Measurements from ENCODE around the gene DLK1. TPM values are rescaled to one million over a fixed set of nuclear protein-coding genes. Genes with fewer than 3 reads are reported as not detected.

Gene DLK1
- not detected for polyA plus RNA-seq

GRCh38 chr14:100726550-100727085, at the start of gene DLK1:
TSS of gene DLK1 (plus strand) at chr14:100726892. CDS start at chr14:100727069, 177 bp downstream.
- Mint-ChIP-seq H3K4me1 (peaks cover 0 to 3% (median 0%) of the 10 kb centered on the region in 3 donors), H3K27ac (peak within 1 kb of the TSS in 1 of 3 donors; percentile 23), H3K9me3 (peaks cover 0 to 4% (median 2%) of the 10 kb centered on the region in 3 donors), H3K36me3 (peaks cover 4% of the 10 kb centered on the region), H3K4me3 (no peak within 1 kb of the TSS), H3K27me3 (peaks cover 20% of the 10 kb centered on the region)

- no peaks in the 10 kb centered on the region for H3K4me1 Mint-ChIP-seq
- peaks cover 20% of the 10 kb centered on the region for H3K27me3 Mint-ChIP-seq
- H3K27ac Mint-ChIP-seq = no peak overlapping the region
- peaks cover 2% of the 10 kb centered on the region for H3K36me3 Mint-ChIP-seq
- H3K4me3 Mint-ChIP-seq = no peak overlapping the region
- peaks cover 0 to 7% (median 0%) of the 10 kb centered on the region in 3 donors for H3K9me3 Mint-ChIP-seq
Observed at GRCh38 chr14:100677152-100677551, 49.5 kb upstream of the DLK1 start.

GRCh38 chr14:100677554-100678468, 48.9 kb upstream of the DLK1 start:
- no peak overlapping the region for H3K27ac Mint-ChIP-seq
- H3K27me3 Mint-ChIP-seq = peaks cover 16% of the 10 kb centered on the region
- H3K4me1 Mint-ChIP-seq = no peaks in the 10 kb centered on the region
- no peak overlapping the region for H3K4me3 Mint-ChIP-seq
- peaks cover 0 to 7% (median 2%) of the 10 kb centered on the region in 3 donors for H3K9me3 Mint-ChIP-seq
- peaks cover 2% of the 10 kb centered on the region for H3K36me3 Mint-ChIP-seq

GRCh38 chr14:100678469-100678828, 48.2 kb upstream of the DLK1 start:
- H3K4me3 Mint-ChIP-seq = no peak overlapping the region
- peaks cover 0 to 7% (median 4%) of the 10 kb centered on the region in 3 donors for H3K9me3 Mint-ChIP-seq
- no peak overlapping the region for H3K27ac Mint-ChIP-seq
- no peaks in the 10 kb centered on the region for H3K4me1 Mint-ChIP-seq
- peaks cover 2% of the 10 kb centered on the region for H3K36me3 Mint-ChIP-seq
- H3K27me3 Mint-ChIP-seq = peaks cover 14% of the 10 kb centered on the region

GRCh38 chr14:100679153-100679552, 47.5 kb upstream of the DLK1 start:
- peaks cover 9% of the 10 kb centered on the region for H3K27me3 Mint-ChIP-seq
- H3K4me3 Mint-ChIP-seq = no peak overlapping the region

GRCh38 chr14:100679707-100680438, 46.8 kb upstream of the DLK1 start:
- Mint-ChIP-seq H3K36me3 (no peaks in the 10 kb centered on the region), H3K9me3 (peaks cover 0 to 5% (median 4%) of the 10 kb centered on the region in 3 donors), H3K27me3 (peaks cover 6% of the 10 kb centered on the region), H3K4me3 (no peak overlapping the region), H3K27ac (no peak overlapping the region), H3K4me1 (no peaks in the 10 kb centered on the region)

More at GRCh38 chr14:100679153-100679552, 47.5 kb upstream of the DLK1 start:
- H3K27ac Mint-ChIP-seq = no peak overlapping the region
- peaks cover 0 to 7% (median 4%) of the 10 kb centered on the region in 3 donors for H3K9me3 Mint-ChIP-seq
- H3K36me3 Mint-ChIP-seq = no peaks in the 10 kb centered on the region
- H3K4me1 Mint-ChIP-seq = no peaks in the 10 kb centered on the region

GRCh38 chr14:100680439-100681051, 46.1 kb upstream of the DLK1 start:
- Mint-ChIP-seq H3K27me3 (peaks cover 6% of the 10 kb centered on the region), H3K36me3 (no peaks in the 10 kb centered on the region), H3K9me3 (peaks cover 0 to 5% (median 4%) of the 10 kb centered on the region in 3 donors), H3K27ac (no peak overlapping the region), H3K4me3 (no peak overlapping the region), H3K4me1 (no peaks in the 10 kb centered on the region)

- Mint-ChIP-seq H3K9me3 (peaks cover 0 to 5% (median 4%) of the 10 kb centered on the region in 3 donors), H3K4me1 (no peaks in the 10 kb centered on the region), H3K27me3 (peaks cover 6% of the 10 kb centered on the region), H3K27ac (no peak overlapping the region), H3K4me3 (no peak overlapping the region), H3K36me3 (no peaks in the 10 kb centered on the region)
Observed at GRCh38 chr14:100681111-100681510, 45.6 kb upstream of the DLK1 start.

- Mint-ChIP-seq H3K9me3 (peaks cover 0 to 5% (median 4%) of the 10 kb centered on the region in 3 donors), H3K27me3 (peaks cover 3% of the 10 kb centered on the region), H3K27ac (no peak overlapping the region), H3K4me1 (no peaks in the 10 kb centered on the region), H3K36me3 (no peaks in the 10 kb centered on the region), H3K4me3 (no peak overlapping the region)
Observed at GRCh38 chr14:100682749-100683148, 43.9 kb upstream of the DLK1 start.

- no peaks in the 10 kb centered on the region for H3K4me1 Mint-ChIP-seq
Observed at GRCh38 chr14:100683578-100683977, 43.1 kb upstream of the DLK1 start.

GRCh38 chr14:100684154-100684553, 42.5 kb upstream of the DLK1 start:
- Mint-ChIP-seq H3K36me3 (no peaks in the 10 kb centered on the region), H3K4me1 (no peaks in the 10 kb centered on the region), H3K9me3 (peaks cover 0 to 6% (median 4%) of the 10 kb centered on the region in 3 donors), H3K27me3 (peaks cover 3% of the 10 kb centered on the region), H3K27ac (no peak overlapping the region), H3K4me3 (no peak overlapping the region)

More at GRCh38 chr14:100683578-100683977, 43.1 kb upstream of the DLK1 start:
- Mint-ChIP-seq H3K4me3 (no peak overlapping the region), H3K9me3 (peaks cover 0 to 7% (median 4%) of the 10 kb centered on the region in 3 donors), H3K27ac (no peak overlapping the region), H3K36me3 (no peaks in the 10 kb centered on the region), H3K27me3 (peaks cover 3% of the 10 kb centered on the region)

- H3K36me3 Mint-ChIP-seq = no peaks in the 10 kb centered on the region
- no peaks in the 10 kb centered on the region for H3K4me1 Mint-ChIP-seq
- H3K27me3 Mint-ChIP-seq = peaks cover 5% of the 10 kb centered on the region
- H3K4me3 Mint-ChIP-seq = peak overlapping the region in 1 of 4 donors; percentile 37
- H3K9me3 Mint-ChIP-seq = peaks cover 0 to 4% (median 4%) of the 10 kb centered on the region in 3 donors
- H3K27ac Mint-ChIP-seq = no peak overlapping the region
Observed at GRCh38 chr14:100684961-100685360, 41.7 kb upstream of the DLK1 start.

- H3K27me3 Mint-ChIP-seq = peaks cover 8% of the 10 kb centered on the region
Observed at GRCh38 chr14:100686858-100687257, 39.8 kb upstream of the DLK1 start.

GRCh38 chr14:100687386-100687785, 39.3 kb upstream of the DLK1 start:
- Mint-ChIP-seq H3K4me3 (no peak overlapping the region), H3K27ac (no peak overlapping the region)

More at GRCh38 chr14:100686858-100687257, 39.8 kb upstream of the DLK1 start:
- Mint-ChIP-seq H3K9me3 (peaks cover 0 to 4% (median 2%) of the 10 kb centered on the region in 3 donors), H3K4me1 (no peaks in the 10 kb centered on the region), H3K4me3 (no peak overlapping the region), H3K36me3 (no peaks in the 10 kb centered on the region), H3K27ac (no peak overlapping the region)

More at GRCh38 chr14:100687386-100687785, 39.3 kb upstream of the DLK1 start:
- H3K36me3 Mint-ChIP-seq = no peaks in the 10 kb centered on the region
- H3K27me3 Mint-ChIP-seq = peaks cover 8% of the 10 kb centered on the region
- H3K9me3 Mint-ChIP-seq = peaks cover 0 to 4% (median 2%) of the 10 kb centered on the region in 3 donors
- H3K4me1 Mint-ChIP-seq = no peaks in the 10 kb centered on the region

All from IgD-negative memory B cell (primary cell).